Endothelial cell of umbilical vein (primary cell): ENCODE results near the gene PIGT.

ENCODE experiments used
- CTCF ChIP-seq, 2 donors: IDR thresholded peaks; 1 replicate in 1 of 2; 2 replicates in 1 of 2; pipeline ENCODE4 v1.5.1; 2011; ENCODE audit warnings: low read length in 2 of 2, mild to moderate bottlenecking in 2 of 2, moderate library complexity in 2 of 2, control low read depth in 1 of 2, inconsistent platforms in 1 of 2, low read depth in 1 of 2; ENCODE audit not compliant: insufficient read depth in 1 of 2; ENCODE audit errors: extremely low read depth in 1 of 2
- EZH2 ChIP-seq: IDR thresholded peaks from 2 replicates; pipeline ENCODE4 v1.6.1; 2012; ENCODE audit warnings: borderline replicate concordance, low read depth, mild to moderate bottlenecking, moderate library complexity, low read length, inconsistent platforms; ENCODE audit not compliant: severe bottlenecking
- FOS ChIP-seq: IDR thresholded peaks from 2 replicates; pipeline ENCODE4 v1.6.1; 2011; ENCODE audit warnings: mild to moderate bottlenecking, low read length, moderate library complexity, borderline replicate concordance; ENCODE audit not compliant: insufficient read depth

DNA sequence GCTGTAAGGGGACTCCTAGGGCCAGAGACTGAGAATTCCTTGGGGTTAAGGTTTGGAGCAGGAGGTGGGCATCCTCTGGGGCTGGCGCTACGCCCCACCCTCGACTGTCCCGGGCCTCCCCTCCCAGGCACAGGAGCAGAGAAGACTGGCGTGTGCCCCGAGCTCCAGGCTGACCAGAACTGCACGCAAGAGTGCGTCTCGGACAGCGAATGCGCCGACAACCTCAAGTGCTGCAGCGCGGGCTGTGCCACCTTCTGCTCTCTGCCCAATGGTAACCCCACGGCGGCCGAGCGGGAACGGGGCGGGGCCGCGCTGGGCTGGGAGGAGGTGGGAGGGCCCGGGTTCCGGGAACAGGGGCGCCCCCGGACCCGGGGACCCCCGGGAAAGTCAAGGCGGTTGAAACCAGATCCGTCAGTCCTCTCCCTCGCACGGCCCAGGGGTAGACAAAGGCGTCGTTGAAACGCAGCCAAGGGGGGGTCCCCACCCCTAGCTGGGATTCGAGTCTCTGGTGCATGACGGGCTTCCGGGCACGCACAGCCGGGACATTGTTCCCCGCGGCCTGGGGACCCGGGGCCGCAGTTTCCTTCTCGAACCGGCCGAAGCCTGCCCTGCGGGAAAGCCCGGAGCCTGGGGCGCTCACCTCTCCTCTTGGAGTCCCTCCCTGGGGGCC, 54.5 kb downstream of the PIGT start:
- TF ChIP-seq EZH2: peak; percentile 67
- no peak for TF ChIP-seq CTCF (IDR thresholded peaks at IDR 0.05; ENCODE audit: extremely low read depth in 1 of 2, insufficient read depth in 1 of 2, low read depth in 1 of 2, low read length in 2 of 2)
- TF ChIP-seq FOS: no peak
